AG09319 (cell line): ENCODE results near the gene RANGAP1.

Source experiments
- DNase-seq: peaks from one replicate; pipeline ENCODE4 v3.0.0-alpha.2; 2010; ENCODE audit warnings: low read depth; ENCODE audit errors: extremely low read depth
- TF ChIP-seq, protein P1 (sequence below): IDR thresholded peaks from 2 replicates; pipeline ENCODE4 v1.5.1; 2011; ENCODE audit warnings: low read depth, mild to moderate bottlenecking, inconsistent platforms, low read length, moderate library complexity

The RANGAP1 gene

GRCh38 chr22:41284465-41284864 is 1.5 kb downstream of the RANGAP1 start:
- no peak for DNase-seq
- TF ChIP-seq, protein P1, sequence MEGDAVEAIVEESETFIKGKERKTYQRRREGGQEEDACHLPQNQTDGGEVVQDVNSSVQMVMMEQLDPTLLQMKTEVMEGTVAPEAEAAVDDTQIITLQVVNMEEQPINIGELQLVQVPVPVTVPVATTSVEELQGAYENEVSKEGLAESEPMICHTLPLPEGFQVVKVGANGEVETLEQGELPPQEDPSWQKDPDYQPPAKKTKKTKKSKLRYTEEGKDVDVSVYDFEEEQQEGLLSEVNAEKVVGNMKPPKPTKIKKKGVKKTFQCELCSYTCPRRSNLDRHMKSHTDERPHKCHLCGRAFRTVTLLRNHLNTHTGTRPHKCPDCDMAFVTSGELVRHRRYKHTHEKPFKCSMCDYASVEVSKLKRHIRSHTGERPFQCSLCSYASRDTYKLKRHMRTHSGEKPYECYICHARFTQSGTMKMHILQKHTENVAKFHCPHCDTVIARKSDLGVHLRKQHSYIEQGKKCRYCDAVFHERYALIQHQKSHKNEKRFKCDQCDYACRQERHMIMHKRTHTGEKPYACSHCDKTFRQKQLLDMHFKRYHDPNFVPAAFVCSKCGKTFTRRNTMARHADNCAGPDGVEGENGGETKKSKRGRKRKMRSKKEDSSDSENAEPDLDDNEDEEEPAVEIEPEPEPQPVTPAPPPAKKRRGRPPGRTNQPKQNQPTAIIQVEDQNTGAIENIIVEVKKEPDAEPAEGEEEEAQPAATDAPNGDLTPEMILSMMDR, result no peak

GRCh38 chr22:41280854-41281253 is 5.1 kb downstream of the RANGAP1 start:
- no peak for DNase-seq
- TF ChIP-seq, protein P1, result no peak

GRCh38 chr22:41280065-41280464 is 5.9 kb downstream of the RANGAP1 start:
- TF ChIP-seq, protein P1, result no peak
- no peak for DNase-seq

- TF ChIP-seq, protein P1, result no peak
- DNase-seq, result no peak
Measured at GRCh38 chr22:41274856-41275255, 11.1 kb downstream of the RANGAP1 start.

GRCh38 chr22:41273128-41273527 is 12.9 kb downstream of the RANGAP1 start:
- TF ChIP-seq, protein P1, result no peak
- no peak for DNase-seq

- TF ChIP-seq, protein P1, result no peak
- DNase-seq, result no peak
Measured at GRCh38 chr22:41271787-41272186, 14.2 kb downstream of the RANGAP1 start.

DNA sequence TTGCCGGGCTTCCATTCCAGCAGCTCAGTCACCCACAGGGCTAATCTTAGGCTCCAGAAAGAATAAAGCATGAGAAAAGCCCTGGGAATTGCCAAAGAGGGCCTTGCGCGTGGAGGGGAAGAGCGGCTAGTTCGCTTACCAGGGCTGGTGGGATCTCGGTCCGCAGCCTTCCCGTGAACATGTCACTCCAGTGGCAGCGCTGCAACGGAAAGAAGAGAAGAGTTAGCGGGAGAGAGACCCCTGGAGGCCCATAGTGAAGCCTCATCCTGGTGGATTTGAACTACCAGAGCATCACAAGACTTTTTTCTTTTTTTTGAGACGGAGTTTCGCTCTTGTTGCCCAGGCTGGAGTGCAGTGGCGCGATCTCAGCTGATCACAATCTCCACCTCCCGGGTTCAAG is 18.0 kb downstream of the RANGAP1 start:
- TF ChIP-seq, protein P1, result no peak
- DNase-seq, result no peak
